Stimulated activated CD8-positive, alpha-beta memory T cell treated with anti-CD3 and anti-CD28 coated beads, Interleukin-12 subunit alpha, Interleukin-12 subunit beta, amount 100 ng/mL, for 24 hours (primary cell): ENCODE results near the gene C17orf107.

Source experiments
- DNase-seq: peaks from one replicate; pipeline ENCODE4 v3.0.0-alpha.2; 2020; ENCODE audit errors: extremely low read depth

C17orf107 gene

DNA sequence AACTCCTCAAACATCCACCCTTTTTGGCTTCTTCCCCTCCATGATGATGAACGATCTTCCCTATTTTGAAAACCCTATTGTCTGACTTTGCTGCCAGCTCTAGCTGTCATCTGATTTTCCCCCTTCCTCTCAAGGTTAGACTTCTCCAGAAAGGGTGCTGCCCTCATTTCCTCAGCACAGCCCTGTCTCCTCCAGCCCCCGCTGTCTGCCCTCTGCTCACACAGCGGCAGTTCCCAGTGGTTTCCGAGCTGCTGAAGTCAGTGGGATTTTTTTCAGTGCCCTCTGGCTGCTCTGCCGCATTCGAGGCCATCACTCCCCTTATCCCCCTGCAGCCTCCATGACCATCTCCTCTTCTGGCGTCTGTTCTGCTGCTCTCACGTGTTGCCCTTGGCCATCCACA is 26.6 kb upstream of the C17orf107 start:
- no peak for DNase-seq

DNA sequence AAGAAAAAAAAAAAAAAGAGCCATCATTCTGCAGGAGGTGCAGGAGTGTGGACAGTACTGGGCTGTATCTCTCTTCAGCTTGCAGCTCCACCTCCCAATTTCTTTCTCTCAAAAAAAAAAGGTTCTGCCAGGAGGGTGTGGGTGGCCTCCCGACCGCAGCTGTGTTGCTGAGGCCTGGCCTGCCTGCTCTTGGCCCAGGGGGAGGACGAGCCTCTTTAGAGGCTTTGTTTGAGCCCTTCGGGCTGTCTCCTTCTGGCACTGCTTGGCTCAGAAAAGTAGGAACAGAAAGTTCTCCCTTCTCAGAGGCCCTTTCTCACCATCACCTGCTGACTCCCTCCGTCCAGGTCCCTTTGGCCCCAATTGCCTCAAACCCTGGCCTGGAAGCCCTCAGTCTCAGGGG is 22.2 kb upstream of the C17orf107 start:
- DNase-seq, result no peak

DNA sequence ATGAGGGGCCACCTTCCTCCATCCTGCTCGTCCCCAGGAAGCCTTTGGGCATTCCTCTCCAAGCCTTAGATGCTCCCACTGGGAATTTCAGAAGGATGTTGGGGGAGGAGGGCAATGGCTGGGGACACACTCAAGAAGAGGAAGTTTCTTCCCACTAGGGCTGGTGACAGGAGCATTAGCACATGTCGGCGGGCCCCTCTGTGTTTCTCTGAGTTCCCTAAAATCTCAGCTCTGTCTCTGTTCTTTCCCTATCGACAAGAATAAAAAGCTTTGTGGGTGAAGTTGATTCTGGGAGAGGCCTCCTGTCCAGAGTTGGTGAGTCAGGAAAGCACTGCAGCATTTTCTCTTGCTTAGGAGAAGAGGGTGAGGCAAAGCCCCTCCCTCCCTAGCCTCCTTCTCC is 19.7 kb upstream of the C17orf107 start:
- DNase-seq, result no peak

- no peak for DNase-seq
Observed at GRCh38 chr17:4880857-4881256, 18.5 kb upstream of the C17orf107 start.

DNA sequence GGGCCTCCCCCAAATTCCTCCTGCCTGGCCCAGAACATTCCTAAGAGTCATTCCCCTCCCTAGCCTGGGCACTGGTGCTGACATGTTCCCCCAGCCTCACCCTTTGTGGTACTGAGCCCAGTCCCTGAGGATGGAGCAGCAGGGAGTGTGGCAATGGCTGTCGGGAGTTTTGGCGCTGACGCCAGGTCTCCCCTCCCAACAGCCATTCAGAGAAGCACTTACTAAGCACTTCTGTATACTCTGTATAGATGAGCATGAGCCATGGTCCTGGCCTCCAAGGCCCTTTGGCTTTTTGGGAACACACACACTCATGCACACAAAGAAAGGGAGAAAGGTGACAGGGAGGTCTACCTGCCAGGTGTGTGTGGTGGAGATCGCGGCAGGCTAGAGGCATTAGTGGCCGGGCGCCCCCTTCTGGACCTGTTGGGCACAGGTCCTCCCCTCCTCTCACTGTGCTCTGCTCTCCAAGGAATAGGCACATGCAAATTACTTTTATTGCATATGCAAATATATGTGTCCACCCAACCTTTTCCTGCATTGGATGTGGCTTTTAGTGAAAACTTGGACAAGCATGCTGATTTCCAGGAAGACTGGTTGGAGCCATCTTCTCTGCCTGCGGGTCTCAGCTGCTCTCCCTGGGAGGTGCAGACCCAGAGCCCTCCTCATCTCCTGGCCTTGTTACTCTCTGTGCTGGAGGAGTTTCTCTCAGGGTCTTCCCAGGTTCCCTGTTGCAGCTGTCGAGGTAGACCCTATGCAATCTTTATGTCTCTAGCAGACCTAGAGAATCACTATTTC is 17.4 kb upstream of the C17orf107 start:
- no peak for DNase-seq

DNA sequence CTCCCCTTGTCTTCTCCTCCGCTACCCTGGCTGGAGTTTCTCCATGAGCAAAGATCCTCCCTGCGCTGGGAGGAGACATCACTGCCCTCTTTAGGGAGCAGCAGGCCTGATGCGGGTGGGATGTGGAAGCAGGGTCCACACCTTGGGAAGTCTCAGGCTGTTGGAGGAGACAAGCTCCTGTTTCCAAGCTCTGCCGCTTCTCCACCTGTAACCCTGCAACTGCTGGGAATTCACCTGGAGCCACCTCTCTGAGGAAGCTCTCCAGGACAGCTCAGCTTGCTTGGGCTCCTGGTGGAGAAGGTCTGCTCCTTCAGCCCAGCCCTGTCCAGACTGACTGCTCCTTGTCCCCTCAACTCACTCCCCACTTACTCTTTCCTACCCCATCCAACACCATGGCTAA is 14.8 kb upstream of the C17orf107 start:
- no peak for DNase-seq

DNA sequence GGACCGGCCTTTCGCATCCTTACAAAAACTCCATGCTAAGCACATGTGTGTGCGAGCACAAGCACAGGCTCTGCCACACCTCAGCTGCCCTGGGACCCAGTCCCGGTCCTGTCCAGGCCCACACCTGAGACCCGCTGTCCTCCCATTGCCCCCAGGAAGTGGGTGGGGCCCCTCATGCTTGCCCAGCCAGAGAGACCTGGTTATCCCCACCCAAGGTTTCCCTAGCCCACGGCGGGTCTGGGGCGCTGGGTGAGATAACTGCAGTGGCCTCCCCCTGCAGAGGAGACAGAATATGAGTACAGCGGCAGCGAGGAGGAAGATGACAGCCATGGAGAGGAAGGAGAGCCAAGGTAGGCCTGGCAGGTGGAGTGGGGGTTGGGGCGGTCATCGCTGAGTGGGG is 12.5 kb upstream of the C17orf107 start:
- DNase-seq, result no peak

- no peak for DNase-seq
Observed at GRCh38 chr17:4887581-4887980, 11.8 kb upstream of the C17orf107 start.

DNA sequence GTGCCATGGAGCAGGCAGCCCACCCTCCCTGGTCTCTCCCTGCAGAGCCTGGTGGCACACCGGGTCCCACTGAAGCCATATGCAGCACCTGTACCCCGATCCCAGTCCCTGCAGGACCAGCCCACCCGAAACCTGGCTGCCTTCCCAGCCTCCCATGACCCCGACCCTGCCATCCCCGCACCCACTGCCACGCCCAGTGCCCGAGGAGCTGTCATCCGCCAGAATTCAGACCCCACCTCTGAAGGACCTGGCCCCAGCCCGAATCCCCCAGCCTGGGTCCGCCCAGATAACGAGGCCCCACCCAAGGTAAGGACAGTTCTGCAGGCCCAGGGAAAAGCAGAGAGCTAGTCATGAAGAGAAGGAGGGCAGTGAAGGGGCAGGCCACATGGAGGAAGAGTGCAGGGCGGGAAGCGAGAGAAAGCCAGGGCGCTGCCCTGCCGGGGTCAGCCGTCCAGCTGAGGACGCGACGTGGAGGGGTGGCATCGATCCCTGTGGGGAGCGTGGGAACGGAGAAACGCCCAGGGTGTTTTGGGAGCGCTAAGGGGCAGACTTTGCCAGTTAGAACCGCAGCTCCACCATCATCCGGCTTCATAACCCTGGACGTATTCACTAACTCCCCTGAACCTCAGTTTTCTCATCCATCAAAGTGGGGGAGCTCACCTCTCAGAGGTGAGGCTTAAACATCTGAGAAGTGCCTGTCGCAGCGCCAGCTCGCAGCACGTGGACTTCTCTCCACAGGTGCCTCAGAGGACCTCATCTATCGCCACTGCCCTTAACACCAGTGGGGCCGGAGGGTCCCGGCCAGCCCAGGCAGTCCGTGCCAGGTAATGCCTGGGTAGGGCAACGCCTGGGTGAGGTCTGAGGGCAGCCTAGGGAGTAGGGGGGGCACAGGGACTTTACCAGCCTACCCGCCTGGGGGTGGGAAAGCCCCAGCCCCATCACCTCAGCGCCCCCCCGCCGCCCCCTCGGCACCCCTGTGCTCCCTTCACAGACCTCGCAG is 7.6 kb upstream of the C17orf107 start:
- no peak for DNase-seq

GRCh38 chr17:4892499-4893221 is 6.7 kb upstream of the C17orf107 start:
- DNase-seq, result no peak

- no peak for DNase-seq
Observed at GRCh38 chr17:4893272-4893671, 6.1 kb upstream of the C17orf107 start.

GRCh38 chr17:4893721-4894560 is 5.4 kb upstream of the C17orf107 start:
- DNase-seq, result no peak

- no peak for DNase-seq
Observed at GRCh38 chr17:4895121-4895520, 4.2 kb upstream of the C17orf107 start.

- DNase-seq, result no peak
Observed at GRCh38 chr17:4895657-4896331, 3.5 kb upstream of the C17orf107 start.

DNA sequence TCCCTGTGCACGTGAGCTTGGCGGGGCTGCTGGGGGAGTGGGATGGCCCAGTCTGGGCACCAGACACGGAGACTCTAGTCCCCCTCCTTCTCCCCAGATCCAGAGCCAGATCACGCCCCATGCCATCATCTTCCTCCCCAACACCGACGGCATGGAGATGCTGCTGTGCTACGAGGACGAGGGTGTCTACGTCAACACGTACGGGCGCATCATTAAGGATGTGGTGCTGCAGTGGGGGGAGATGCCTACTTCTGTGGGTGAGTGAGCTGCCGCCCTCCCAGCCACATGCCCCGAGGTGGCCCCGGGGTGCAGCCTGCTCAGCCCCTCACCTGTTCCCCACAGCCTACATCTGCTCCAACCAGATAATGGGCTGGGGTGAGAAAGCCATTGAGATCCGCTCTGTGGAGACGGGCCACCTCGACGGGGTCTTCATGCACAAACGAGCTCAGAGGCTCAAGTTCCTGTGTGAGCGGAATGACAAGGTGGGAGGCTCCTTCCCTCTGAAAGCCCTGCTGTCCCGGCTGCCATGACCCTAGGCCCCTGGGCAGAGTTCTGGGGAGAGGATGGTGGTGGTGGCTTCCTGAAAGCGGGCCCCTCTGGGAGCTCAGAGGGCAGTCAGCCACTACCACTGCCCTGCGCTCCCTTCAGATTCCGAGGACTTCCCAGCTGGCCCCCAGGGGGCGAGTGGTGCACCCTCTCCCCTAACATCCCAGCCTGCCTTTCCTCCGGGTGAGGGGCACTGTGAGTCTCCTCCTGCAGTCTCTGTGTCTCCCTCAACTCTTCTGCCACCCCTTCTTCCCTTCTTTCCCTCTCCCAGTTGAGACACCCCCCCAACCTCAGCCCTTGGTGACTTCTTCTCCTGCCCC is 2.8 kb upstream of the C17orf107 start:
- no peak for DNase-seq

- DNase-seq, result no peak
Observed at GRCh38 chr17:4897198-4897687, 2.1 kb upstream of the C17orf107 start.

DNA sequence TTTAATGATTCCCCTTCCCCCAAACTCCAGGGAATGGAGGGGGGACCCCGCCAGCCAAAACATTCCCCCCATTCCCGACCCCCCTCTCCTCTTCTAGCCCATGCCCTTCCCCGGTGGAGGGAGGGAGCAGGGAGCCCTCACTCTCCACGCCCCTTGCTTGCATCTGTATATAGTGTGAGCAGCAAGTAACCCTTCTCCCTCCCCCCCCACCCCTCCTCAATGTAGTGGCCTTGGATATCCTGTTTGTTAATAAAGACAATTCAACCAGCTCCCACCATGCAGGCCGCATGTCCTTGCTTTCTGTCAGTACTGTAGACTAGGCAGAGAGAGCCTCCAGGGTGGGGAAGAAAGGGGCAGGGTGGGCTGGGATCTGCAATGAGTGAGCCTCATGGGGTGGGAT is 1.6 kb upstream of the C17orf107 start:
- DNase-seq, result no peak

GRCh38 chr17:4898351-4898750 is 985 bp upstream of the C17orf107 start:
- DNase-seq, result no peak

- no peak for DNase-seq
Observed at GRCh38 chr17:4898927-4899326, 409 bp upstream of the C17orf107 start.
